ENCODE results near the gene JOSD2. TPM values are rescaled to one million over a fixed set of nuclear protein-coding genes. Genes with fewer than 3 reads are reported as not detected.

JOSD2 gene
- total RNA-seq, 1 experiment from 2014 or later: 5.4 TPM

DNA sequence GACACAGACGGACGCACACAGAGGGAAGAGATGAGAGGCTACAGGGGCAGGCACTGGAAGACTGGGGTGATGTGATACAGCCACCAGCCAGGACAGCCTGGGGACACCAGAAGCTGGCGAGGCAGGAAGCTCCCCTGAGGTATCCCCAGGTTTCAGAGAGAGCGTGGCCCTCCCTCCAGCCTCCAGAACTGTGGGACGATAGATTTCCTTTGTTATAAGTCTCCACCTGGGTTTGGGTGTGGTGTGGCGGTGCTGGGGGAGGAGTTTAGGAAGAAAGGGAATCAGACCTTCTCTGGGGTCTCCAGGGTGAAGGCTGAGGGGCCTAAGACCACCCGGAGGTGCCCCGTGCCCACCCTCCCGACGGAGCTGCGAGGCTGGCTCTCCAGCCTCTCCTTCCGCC lies 5.5 kb upstream of the JOSD2 start:
- WGBS (ENCODE audit: extremely low coverage, insufficient read length, low lambda C conversion rate): no CpG with 5 or more reads among the region's 12 CpGs
- H3K27ac Mint-ChIP-seq: no peak overlapping the region
- DNase-seq: no peak

More for the DNA sequence above, 5.5 kb upstream of the JOSD2 start:
- no peak overlapping the region for H3K4me2 ChIP-seq (ENCODE audit: insufficient read depth, insufficient read length, low read length)
- H3K14ac ChIP-seq (ENCODE audit: insufficient read depth, low read length): no peak overlapping the region
- no peak overlapping the region for H2BK5ac ChIP-seq (ENCODE audit: insufficient read length, low read length)
- Mint-ChIP-seq H3K4me1 (peaks cover 2 to 19% of the 10 kb centered on the region in 2 experiments; a peak in 3 of 4 replicates), H3K27me3 (ENCODE audit: low read depth) (peaks cover 52% of the 10 kb centered on the region), H3K4me3 (no peak overlapping the region), H3K36me3 (ENCODE audit: insufficient read depth in 1 of 3, low read depth in 3 of 3) (peaks cover 5 to 7% (median 5%) of the 10 kb centered on the region in 3 experiments; a peak in 4 of 7 replicates), H3K9me3 (no peaks in the 10 kb centered on the region)
- no peak overlapping the region for H3K23ac ChIP-seq (ENCODE audit: insufficient read length, low read depth, low read length)
- H4K8ac ChIP-seq (replicated peaks; ENCODE audit: insufficient read length, low read depth, low read length): no peak overlapping the region
- H3K79me1 ChIP-seq (ENCODE audit: insufficient read depth, low read depth, low read length, poor library complexity, severe bottlenecking): no peaks in the 10 kb centered on the region
- no peak overlapping the region for H2AK5ac ChIP-seq (ENCODE audit: insufficient read length, low read length)
- H3K4me1 ChIP-seq (ENCODE audit: insufficient read depth, low read length): no peaks in the 10 kb centered on the region
- H2BK15ac ChIP-seq (ENCODE audit: low read depth, low read length): no peak overlapping the region
- no peak overlapping the region for H2BK20ac ChIP-seq (ENCODE audit: low read depth, low read length, poor library complexity, severe bottlenecking)
- H4K91ac ChIP-seq (ENCODE audit: insufficient read length, low read depth, low read length): no peak overlapping the region
- TF ChIP-seq, protein P1, sequence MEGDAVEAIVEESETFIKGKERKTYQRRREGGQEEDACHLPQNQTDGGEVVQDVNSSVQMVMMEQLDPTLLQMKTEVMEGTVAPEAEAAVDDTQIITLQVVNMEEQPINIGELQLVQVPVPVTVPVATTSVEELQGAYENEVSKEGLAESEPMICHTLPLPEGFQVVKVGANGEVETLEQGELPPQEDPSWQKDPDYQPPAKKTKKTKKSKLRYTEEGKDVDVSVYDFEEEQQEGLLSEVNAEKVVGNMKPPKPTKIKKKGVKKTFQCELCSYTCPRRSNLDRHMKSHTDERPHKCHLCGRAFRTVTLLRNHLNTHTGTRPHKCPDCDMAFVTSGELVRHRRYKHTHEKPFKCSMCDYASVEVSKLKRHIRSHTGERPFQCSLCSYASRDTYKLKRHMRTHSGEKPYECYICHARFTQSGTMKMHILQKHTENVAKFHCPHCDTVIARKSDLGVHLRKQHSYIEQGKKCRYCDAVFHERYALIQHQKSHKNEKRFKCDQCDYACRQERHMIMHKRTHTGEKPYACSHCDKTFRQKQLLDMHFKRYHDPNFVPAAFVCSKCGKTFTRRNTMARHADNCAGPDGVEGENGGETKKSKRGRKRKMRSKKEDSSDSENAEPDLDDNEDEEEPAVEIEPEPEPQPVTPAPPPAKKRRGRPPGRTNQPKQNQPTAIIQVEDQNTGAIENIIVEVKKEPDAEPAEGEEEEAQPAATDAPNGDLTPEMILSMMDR (conservative IDR thresholded peaks at IDR 0.05): no peak
- H3K27ac ChIP-seq (ENCODE audit: insufficient read length, low read depth, low read length): no peak overlapping the region
- H4K5ac ChIP-seq (ENCODE audit: insufficient read length, low read depth, low read length): no peak overlapping the region
- H2BK120ac ChIP-seq (ENCODE audit: low read depth, low read length, poor library complexity, severe bottlenecking): no peak overlapping the region
- H2AFZ ChIP-seq (ENCODE audit: low read length): no peak overlapping the region
- H3K9ac ChIP-seq (ENCODE audit: extremely low read depth, insufficient read length, low read length): no peak overlapping the region
- no peaks in the 10 kb centered on the region for H4K20me1 ChIP-seq (ENCODE audit: control insufficient read depth, insufficient read depth, insufficient read length)
- H3K23me2 ChIP-seq (ENCODE audit: insufficient read length, low read depth, low read length, poor library complexity, severe bottlenecking): no peaks in the 10 kb centered on the region
- H3K56ac ChIP-seq (ENCODE audit: insufficient read length, low read depth, low read length): no peak overlapping the region
- no peaks in the 10 kb centered on the region for H3K9me3 ChIP-seq (ENCODE audit: control insufficient read depth, low read depth, low read length)
- H3K4ac ChIP-seq (ENCODE audit: low read depth, low read length): no peak overlapping the region
- H3T11ph ChIP-seq (ENCODE audit: low read length): no peak overlapping the region
- 0 out of 2 replicates have a peak, but pooled peaks cover 3% of the 10 kb centered on the region for H3K27me3 ChIP-seq (ENCODE audit: insufficient read depth, low read length)
- H2BK12ac ChIP-seq (ENCODE audit: insufficient read length, low read depth, low read length): no peak overlapping the region
- H3K79me2 ChIP-seq (ENCODE audit: insufficient read depth, low read length): no peaks in the 10 kb centered on the region
- H3K18ac ChIP-seq (ENCODE audit: insufficient read length, low read depth, low read length): no peak overlapping the region

All from H9 (cell line).